Measurements from ENCODE around the gene GDNF. TPM values are rescaled to one million over a fixed set of nuclear protein-coding genes. Genes with fewer than 3 reads are reported as not detected.

The GDNF gene
- total and polyA plus RNA-seq, 4 donors: 0.09 to 0.25 TPM; not detected in 2

DNA sequence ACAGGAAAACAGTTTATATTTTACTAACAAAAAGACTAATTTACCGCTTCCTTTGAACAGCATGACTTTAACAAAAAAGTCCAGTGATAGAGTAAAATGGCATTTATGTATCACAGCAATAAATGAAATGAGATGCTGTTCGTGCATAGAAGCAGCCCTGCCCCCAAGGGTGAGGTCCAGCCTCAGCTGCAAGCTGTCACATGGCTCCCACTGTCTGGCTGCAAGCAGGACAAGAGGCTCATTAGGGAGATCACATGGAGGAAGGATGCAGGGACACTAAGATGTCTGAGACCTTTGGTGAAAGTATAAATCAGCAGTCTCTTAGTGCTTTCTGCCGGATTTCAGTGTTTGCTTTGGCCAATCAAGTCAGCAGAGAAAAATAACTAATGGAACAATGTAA, 23.0 kb downstream of the GDNF start:
- WGBS: 80% methylated on average over 3 of the region's 3 CpGs
- no peak for TF ChIP-seq NR2F2 (IDR thresholded peaks at IDR 0.05)
- no peak for TF ChIP-seq RAD21 (IDR thresholded peaks at IDR 0.05)
- TF ChIP-seq RXRA (IDR thresholded peaks at IDR 0.05): no peak
- TF ChIP-seq, protein P1, sequence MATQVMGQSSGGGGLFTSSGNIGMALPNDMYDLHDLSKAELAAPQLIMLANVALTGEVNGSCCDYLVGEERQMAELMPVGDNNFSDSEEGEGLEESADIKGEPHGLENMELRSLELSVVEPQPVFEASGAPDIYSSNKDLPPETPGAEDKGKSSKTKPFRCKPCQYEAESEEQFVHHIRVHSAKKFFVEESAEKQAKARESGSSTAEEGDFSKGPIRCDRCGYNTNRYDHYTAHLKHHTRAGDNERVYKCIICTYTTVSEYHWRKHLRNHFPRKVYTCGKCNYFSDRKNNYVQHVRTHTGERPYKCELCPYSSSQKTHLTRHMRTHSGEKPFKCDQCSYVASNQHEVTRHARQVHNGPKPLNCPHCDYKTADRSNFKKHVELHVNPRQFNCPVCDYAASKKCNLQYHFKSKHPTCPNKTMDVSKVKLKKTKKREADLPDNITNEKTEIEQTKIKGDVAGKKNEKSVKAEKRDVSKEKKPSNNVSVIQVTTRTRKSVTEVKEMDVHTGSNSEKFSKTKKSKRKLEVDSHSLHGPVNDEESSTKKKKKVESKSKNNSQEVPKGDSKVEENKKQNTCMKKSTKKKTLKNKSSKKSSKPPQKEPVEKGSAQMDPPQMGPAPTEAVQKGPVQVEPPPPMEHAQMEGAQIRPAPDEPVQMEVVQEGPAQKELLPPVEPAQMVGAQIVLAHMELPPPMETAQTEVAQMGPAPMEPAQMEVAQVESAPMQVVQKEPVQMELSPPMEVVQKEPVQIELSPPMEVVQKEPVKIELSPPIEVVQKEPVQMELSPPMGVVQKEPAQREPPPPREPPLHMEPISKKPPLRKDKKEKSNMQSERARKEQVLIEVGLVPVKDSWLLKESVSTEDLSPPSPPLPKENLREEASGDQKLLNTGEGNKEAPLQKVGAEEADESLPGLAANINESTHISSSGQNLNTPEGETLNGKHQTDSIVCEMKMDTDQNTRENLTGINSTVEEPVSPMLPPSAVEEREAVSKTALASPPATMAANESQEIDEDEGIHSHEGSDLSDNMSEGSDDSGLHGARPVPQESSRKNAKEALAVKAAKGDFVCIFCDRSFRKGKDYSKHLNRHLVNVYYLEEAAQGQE (IDR thresholded peaks at IDR 0.05): no peak
- TF ChIP-seq JUND (IDR thresholded peaks at IDR 0.05): no peak
- no peak for TF ChIP-seq EGR1 (IDR thresholded peaks at IDR 0.05; ENCODE audit: low read depth in 2 of 2)
- TF ChIP-seq, protein P2, sequence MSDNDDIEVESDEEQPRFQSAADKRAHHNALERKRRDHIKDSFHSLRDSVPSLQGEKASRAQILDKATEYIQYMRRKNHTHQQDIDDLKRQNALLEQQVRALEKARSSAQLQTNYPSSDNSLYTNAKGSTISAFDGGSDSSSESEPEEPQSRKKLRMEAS (IDR thresholded peaks at IDR 0.05): no peak
- no peak for TF ChIP-seq GABPA (IDR thresholded peaks at IDR 0.05 in 1 of 2, conservative IDR thresholded peaks at IDR 0.05 in 1 of 2)
- no peak for TF ChIP-seq SP1 (IDR thresholded peaks at IDR 0.05)
- TF ChIP-seq, protein P3, sequence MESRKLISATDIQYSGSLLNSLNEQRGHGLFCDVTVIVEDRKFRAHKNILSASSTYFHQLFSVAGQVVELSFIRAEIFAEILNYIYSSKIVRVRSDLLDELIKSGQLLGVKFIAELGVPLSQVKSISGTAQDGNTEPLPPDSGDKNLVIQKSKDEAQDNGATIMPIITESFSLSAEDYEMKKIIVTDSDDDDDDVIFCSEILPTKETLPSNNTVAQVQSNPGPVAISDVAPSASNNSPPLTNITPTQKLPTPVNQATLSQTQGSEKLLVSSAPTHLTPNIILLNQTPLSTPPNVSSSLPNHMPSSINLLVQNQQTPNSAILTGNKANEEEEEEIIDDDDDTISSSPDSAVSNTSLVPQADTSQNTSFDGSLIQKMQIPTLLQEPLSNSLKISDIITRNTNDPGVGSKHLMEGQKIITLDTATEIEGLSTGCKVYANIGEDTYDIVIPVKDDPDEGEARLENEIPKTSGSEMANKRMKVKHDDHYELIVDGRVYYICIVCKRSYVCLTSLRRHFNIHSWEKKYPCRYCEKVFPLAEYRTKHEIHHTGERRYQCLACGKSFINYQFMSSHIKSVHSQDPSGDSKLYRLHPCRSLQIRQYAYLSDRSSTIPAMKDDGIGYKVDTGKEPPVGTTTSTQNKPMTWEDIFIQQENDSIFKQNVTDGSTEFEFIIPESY (IDR thresholded peaks at IDR 0.05): no peak
- TF ChIP-seq FOXA1 (IDR thresholded peaks at IDR 0.05): no peak
- TF ChIP-seq HNF4A (conservative IDR thresholded peaks at IDR 0.05): no peak
- TF ChIP-seq TAF1 (conservative IDR thresholded peaks at IDR 0.05): no peak
- no peak for TF ChIP-seq YY1 (IDR thresholded peaks at IDR 0.05)
- TF ChIP-seq, protein P4, sequence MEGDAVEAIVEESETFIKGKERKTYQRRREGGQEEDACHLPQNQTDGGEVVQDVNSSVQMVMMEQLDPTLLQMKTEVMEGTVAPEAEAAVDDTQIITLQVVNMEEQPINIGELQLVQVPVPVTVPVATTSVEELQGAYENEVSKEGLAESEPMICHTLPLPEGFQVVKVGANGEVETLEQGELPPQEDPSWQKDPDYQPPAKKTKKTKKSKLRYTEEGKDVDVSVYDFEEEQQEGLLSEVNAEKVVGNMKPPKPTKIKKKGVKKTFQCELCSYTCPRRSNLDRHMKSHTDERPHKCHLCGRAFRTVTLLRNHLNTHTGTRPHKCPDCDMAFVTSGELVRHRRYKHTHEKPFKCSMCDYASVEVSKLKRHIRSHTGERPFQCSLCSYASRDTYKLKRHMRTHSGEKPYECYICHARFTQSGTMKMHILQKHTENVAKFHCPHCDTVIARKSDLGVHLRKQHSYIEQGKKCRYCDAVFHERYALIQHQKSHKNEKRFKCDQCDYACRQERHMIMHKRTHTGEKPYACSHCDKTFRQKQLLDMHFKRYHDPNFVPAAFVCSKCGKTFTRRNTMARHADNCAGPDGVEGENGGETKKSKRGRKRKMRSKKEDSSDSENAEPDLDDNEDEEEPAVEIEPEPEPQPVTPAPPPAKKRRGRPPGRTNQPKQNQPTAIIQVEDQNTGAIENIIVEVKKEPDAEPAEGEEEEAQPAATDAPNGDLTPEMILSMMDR (IDR thresholded peaks at IDR 0.05; ENCODE audit: low read depth, low read length, missing input control): no peak
- no peak for TF ChIP-seq HNF4G (IDR thresholded peaks at IDR 0.05)
- TF ChIP-seq, protein P5, sequence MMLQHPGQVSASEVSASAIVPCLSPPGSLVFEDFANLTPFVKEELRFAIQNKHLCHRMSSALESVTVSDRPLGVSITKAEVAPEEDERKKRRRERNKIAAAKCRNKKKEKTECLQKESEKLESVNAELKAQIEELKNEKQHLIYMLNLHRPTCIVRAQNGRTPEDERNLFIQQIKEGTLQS (IDR thresholded peaks at IDR 0.05): no peak
- TF ChIP-seq FOXA2 (IDR thresholded peaks at IDR 0.05): no peak
- Histone ChIP-seq H3K4me1 (ENCODE audit: control insufficient read depth in 4 of 4, insufficient read depth in 4 of 4, low read length in 3 of 4) (no peaks in the 10 kb centered on the region), H3K9me3 (ENCODE audit: control insufficient read depth in 4 of 4, low read length in 3 of 4) (no peaks in the 10 kb centered on the region), H3K9ac (ENCODE audit: low read depth in 1 of 2, low read length in 2 of 2) (no peak overlapping the region), H3K27me3 (ENCODE audit: control insufficient read depth in 4 of 4, insufficient read depth in 4 of 4, low read length in 3 of 4) (no peaks in the 10 kb centered on the region), H3K27ac (ENCODE audit: low read depth in 1 of 2, low read length in 2 of 2) (no peak overlapping the region), H3K36me3 (ENCODE audit: control insufficient read depth in 4 of 4, insufficient read depth in 3 of 4, low read depth in 1 of 4, low read length in 3 of 4) (no peaks in the 10 kb centered on the region), H3K4me3 (ENCODE audit: low read depth in 1 of 3, low read length in 3 of 3) (no peak overlapping the region)
- no peak for DNase-seq (ENCODE audit: low spot score)

All from liver (tissue), 9 donors.